A673 (cell line): Measurements from ENCODE around the gene JSRP1.

ENCODE experiments used
- EZH2 ChIP-seq: fragments of 200-600 bp; sonication (generic); IDR thresholded peaks from 2 replicates; pipeline ENCODE4 v1.6.1; 2017; ENCODE audit warnings: borderline replicate concordance, low read depth, mild to moderate bottlenecking, mixed read lengths, antibody characterized with exemption, low read length; ENCODE audit not compliant: poor library complexity, severe bottlenecking
- TF ChIP-seq, protein P1 (sequence below): fragments of 300-800, 200-600 bp; sonication (generic); conservative IDR thresholded peaks from 2 replicates; pipeline ENCODE4 v1.5.1; 2017; ENCODE audit warnings: low read depth, mild to moderate bottlenecking, antibody characterized with exemption, low read length, moderate library complexity, mixed read lengths

DNA sequence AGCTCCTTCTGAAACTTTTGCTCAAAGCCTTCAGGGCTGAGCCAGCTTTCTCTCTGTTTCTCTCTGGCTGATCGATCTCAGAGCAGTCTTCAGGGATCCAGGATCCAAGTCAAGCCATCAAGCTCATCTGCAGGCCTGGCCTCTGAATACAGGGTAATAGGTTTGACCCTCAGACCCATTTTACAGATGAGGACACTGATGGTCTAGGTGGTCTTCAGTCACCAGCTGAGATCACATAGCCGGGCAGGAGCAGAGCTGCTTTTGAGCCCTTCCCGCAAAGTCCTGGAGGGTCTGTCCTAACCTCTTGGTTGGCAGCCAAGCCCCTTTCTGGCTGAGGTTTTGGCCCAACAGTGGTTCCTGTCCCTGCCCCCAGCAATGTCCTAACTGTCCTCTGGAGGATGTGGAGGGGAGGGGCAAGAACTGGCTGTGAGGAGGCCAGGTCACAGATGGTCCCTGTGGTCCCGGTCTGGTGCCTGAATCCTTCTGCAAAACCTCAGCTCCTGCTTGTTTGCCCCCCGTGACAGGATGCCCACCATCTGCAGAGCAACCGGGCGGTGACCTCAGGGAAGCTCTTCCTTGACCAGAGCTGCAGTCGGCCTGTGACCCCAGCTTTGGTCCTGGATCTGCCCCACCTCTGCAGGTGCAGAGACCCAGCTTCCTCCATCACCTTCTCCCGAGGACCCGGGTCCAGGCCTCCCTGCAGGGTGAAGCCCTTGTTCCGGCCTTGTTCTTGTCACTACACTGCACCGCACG lies 31.5 kb upstream of the JSRP1 start:
- TF ChIP-seq, protein P1, sequence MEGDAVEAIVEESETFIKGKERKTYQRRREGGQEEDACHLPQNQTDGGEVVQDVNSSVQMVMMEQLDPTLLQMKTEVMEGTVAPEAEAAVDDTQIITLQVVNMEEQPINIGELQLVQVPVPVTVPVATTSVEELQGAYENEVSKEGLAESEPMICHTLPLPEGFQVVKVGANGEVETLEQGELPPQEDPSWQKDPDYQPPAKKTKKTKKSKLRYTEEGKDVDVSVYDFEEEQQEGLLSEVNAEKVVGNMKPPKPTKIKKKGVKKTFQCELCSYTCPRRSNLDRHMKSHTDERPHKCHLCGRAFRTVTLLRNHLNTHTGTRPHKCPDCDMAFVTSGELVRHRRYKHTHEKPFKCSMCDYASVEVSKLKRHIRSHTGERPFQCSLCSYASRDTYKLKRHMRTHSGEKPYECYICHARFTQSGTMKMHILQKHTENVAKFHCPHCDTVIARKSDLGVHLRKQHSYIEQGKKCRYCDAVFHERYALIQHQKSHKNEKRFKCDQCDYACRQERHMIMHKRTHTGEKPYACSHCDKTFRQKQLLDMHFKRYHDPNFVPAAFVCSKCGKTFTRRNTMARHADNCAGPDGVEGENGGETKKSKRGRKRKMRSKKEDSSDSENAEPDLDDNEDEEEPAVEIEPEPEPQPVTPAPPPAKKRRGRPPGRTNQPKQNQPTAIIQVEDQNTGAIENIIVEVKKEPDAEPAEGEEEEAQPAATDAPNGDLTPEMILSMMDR: no peak
- no peak for TF ChIP-seq EZH2
